Inflammatory macrophage (primary cell): Measurements from ENCODE around the gene HS6ST1.

Experiments used
- DNase-seq, 2 donors: peaks; one replicate each; pipeline ENCODE4 v3.0.0-alpha.2; 2020 to 2022

HS6ST1 gene

GRCh38 chr2:128347701-128348539, 29.3 kb upstream of the HS6ST1 start:
- DNase-seq: no peak

GRCh38 chr2:128347171-128347558, 28.5 kb upstream of the HS6ST1 start:
- DNase-seq: no peak

- no peak for DNase-seq
These were observed 27.9 kb upstream of the HS6ST1 start for GRCh38 chr2:128346291-128347170.

GRCh38 chr2:128345436-128346165, 26.9 kb upstream of the HS6ST1 start:
- no peak for DNase-seq

- no peak for DNase-seq
These were observed 25.4 kb upstream of the HS6ST1 start for GRCh38 chr2:128344101-128344500.

- no peak for DNase-seq
These were observed 24.8 kb upstream of the HS6ST1 start for GRCh38 chr2:128343459-128343858.

GRCh38 chr2:128342550-128342949, 23.9 kb upstream of the HS6ST1 start:
- no peak for DNase-seq

- no peak for DNase-seq
These were observed 23.0 kb upstream of the HS6ST1 start for GRCh38 chr2:128341621-128342020.

- DNase-seq: no peak
These were observed 13.5 kb upstream of the HS6ST1 start for GRCh38 chr2:128332091-128332634.

- no peak for DNase-seq
These were observed 11.9 kb upstream of the HS6ST1 start for GRCh38 chr2:128330583-128330982.

- no peak for DNase-seq
These were observed 10.9 kb upstream of the HS6ST1 start for GRCh38 chr2:128329607-128330006.

GRCh38 chr2:128327180-128327964, 8.7 kb upstream of the HS6ST1 start:
- no peak for DNase-seq

GRCh38 chr2:128326346-128326745, 7.7 kb upstream of the HS6ST1 start:
- DNase-seq: no peak

- no peak for DNase-seq
These were observed 7.0 kb upstream of the HS6ST1 start for GRCh38 chr2:128325611-128326181.

GRCh38 chr2:128324897-128325410, 6.3 kb upstream of the HS6ST1 start:
- DNase-seq: no peak

GRCh38 chr2:128324008-128324896, 5.6 kb upstream of the HS6ST1 start:
- DNase-seq: no peak

GRCh38 chr2:128323555-128323931, 4.9 kb upstream of the HS6ST1 start:
- DNase-seq: no peak

GRCh38 chr2:128322715-128323554, 4.3 kb upstream of the HS6ST1 start:
- no peak for DNase-seq
